CD14-positive monocyte (primary cell): Measurements from ENCODE around the gene CPA4. TPM values are rescaled to one million over a fixed set of nuclear protein-coding genes. Genes with fewer than 3 reads are reported as not detected.

Source experiments
- DNase-seq, 3 donors: peaks; one replicate each; pipeline ENCODE4 v3.0.0-alpha.2; 2011 to 2022
- H2AFZ ChIP-seq: 2 replicates; pipeline ENCODE4 v1.6.0; 2012; ENCODE audit warnings: mild to moderate bottlenecking, low read depth, low read length, inconsistent platforms; ENCODE audit not compliant: insufficient read depth, poor library complexity, severe bottlenecking
- H3K27ac ChIP-seq, 2 donors: 1 replicate in 1 of 2; 2 replicates in 1 of 2; pipeline ENCODE4 v1.5.1; 2012 to 2013; ENCODE audit warnings: low read length in 2 of 2, control low read depth in 1 of 2, inconsistent platforms in 1 of 2, low read depth in 1 of 2, mild to moderate bottlenecking in 1 of 2
- H3K27me3 ChIP-seq, 2 donors: one replicate each; pipeline versions ENCODE4 v1.6.0 to v1.6.1; 2011 to 2013; ENCODE audit warnings: low read length in 2 of 2; ENCODE audit not compliant: control insufficient read depth in 2 of 2, insufficient read depth in 2 of 2
- H3K36me3 ChIP-seq, 2 donors: replicated peaks in 1 of 2; 1 replicate in 1 of 2; 2 replicates in 1 of 2; pipeline versions ENCODE4 v1.5.1 to v1.6.1; 2012 to 2013; ENCODE audit warnings: low read length in 2 of 2, control low read depth in 1 of 2, inconsistent platforms in 1 of 2, mild to moderate bottlenecking in 1 of 2; ENCODE audit not compliant: insufficient read depth in 2 of 2, control insufficient read depth in 1 of 2
- H3K4me1 ChIP-seq, 2 donors: 1 replicate in 1 of 2; 2 replicates in 1 of 2; pipeline versions ENCODE4 v1.5.1 to v1.6.1; 2012 to 2013; ENCODE audit warnings: low read length in 2 of 2, control low read depth in 1 of 2, inconsistent platforms in 1 of 2, mild to moderate bottlenecking in 1 of 2, moderate library complexity in 1 of 2; ENCODE audit not compliant: insufficient read depth in 2 of 2, control insufficient read depth in 1 of 2
- H3K4me2 ChIP-seq: replicated peaks from 2 replicates; pipeline ENCODE3; 2012; ENCODE audit warnings: low read length, moderate library complexity, mild to moderate bottlenecking; ENCODE audit not compliant: poor library complexity, severe bottlenecking; ENCODE audit errors: extremely low read depth
- H3K4me3 ChIP-seq, 3 experiments: fragments of 200-600 bp in 1 of 3; sonication (generic) in 1 of 3; replicated peaks in 1 of 3; 1 replicate in 2 of 3; 2 replicates in 1 of 3; pipeline ENCODE4 v1.5.1; 2011 to 2013; ENCODE audit warnings: low read length in 3 of 3, mild to moderate bottlenecking in 3 of 3, control low read depth in 2 of 3, low read depth in 2 of 3, inconsistent platforms in 1 of 3, moderate library complexity in 1 of 3
- H3K79me2 ChIP-seq: 2 replicates; pipeline ENCODE4 v1.6.0; 2012; ENCODE audit warnings: mild to moderate bottlenecking, control low read depth, inconsistent platforms, low read length, moderate library complexity; ENCODE audit not compliant: insufficient read depth
- H3K9ac ChIP-seq: 2 replicates; pipeline ENCODE4 v1.6.0; 2017; ENCODE audit warnings: low read length, mild to moderate bottlenecking; ENCODE audit not compliant: insufficient read depth, poor library complexity, severe bottlenecking
- H3K9me3 ChIP-seq, 2 donors: replicated peaks in 1 of 2; 1 replicate in 1 of 2; 2 replicates in 1 of 2; pipeline versions ENCODE4 v1.5.1 to v1.6.1; 2012 to 2013; ENCODE audit warnings: low read length in 2 of 2, control low read depth in 1 of 2; ENCODE audit not compliant: control insufficient read depth in 1 of 2, insufficient read depth in 1 of 2
- H4K20me1 ChIP-seq: 2 replicates; pipeline ENCODE4 v1.6.0; 2012; ENCODE audit warnings: mild to moderate bottlenecking, low read length, control low read depth, moderate library complexity; ENCODE audit not compliant: insufficient read depth
- H3K27ac Mint-ChIP-seq, 7 donors: one replicate each; pipeline ENCODE4 v1.8.0; 2020; ENCODE audit warnings: mild to moderate bottlenecking in 7 of 7, mixed read lengths in 7 of 7, moderate library complexity in 6 of 7, inconsistent platforms in 2 of 7
- H3K27me3 Mint-ChIP-seq, 3 donors: one replicate each; pipeline ENCODE4 v1.8.0; 2021 to 2022; ENCODE audit warnings: low read depth in 3 of 3, mild to moderate bottlenecking in 3 of 3, mixed read lengths in 3 of 3, moderate library complexity in 3 of 3, inconsistent platforms in 1 of 3
- H3K36me3 Mint-ChIP-seq, 2 donors: one replicate each; pipeline ENCODE4 v1.8.0; 2020; ENCODE audit warnings: mixed read lengths in 2 of 2, inconsistent platforms in 1 of 2, mild to moderate bottlenecking in 1 of 2
- H3K4me1 Mint-ChIP-seq: one replicate; pipeline ENCODE4 v1.8.0; 2020; ENCODE audit warnings: mild to moderate bottlenecking, mixed read lengths
- H3K4me3 Mint-ChIP-seq, 2 donors: one replicate each; pipeline ENCODE4 v1.8.0; 2020; ENCODE audit warnings: mild to moderate bottlenecking in 2 of 2, mixed read lengths in 2 of 2, moderate library complexity in 1 of 2
- H3K9me3 Mint-ChIP-seq, 7 donors: one replicate each; pipeline ENCODE4 v1.8.0; 2020 to 2022; ENCODE audit warnings: mixed read lengths in 7 of 7, mild to moderate bottlenecking in 6 of 7, moderate library complexity in 6 of 7, inconsistent platforms in 2 of 7
- WGBS: methylation state at CpG from one replicate; pipeline ENCODE4 v1.1.5; 2013; ENCODE audit warnings: missing lambda C conversion rate; ENCODE audit not compliant: insufficient coverage; 5-methylcytosine and 5-hydroxymethylcytosine counted together
- intact Hi-C, 2 donors: fragments of 100-400 bp; cut with micrococcal nuclease; formaldehyde crosslinking; loops; one replicate each; pipeline versions ENCODE4 v1.15.0 to v1.15.1; 2023
- polyA plus RNA-seq, 3 donors: library from polyadenylated mRNA; depleted of rRNA in 1 of 3; unstranded in 2 of 3; stranded (reverse) in 1 of 3; fragments of 300-500 nt in 2 of 3; fragments of >200 nt in 1 of 3; fragmentation: Illumina TruSeq in 2 of 3; gene quantifications; 1 replicate in 2 of 3; 2 replicates in 1 of 3; pipeline ENCODE4 v1.2.3, GENCODE V29; 2012 to 2021
- TF ChIP-seq, protein P1 (sequence below): fragments of 200-600 bp; IDR thresholded peaks from one replicate; pipeline ENCODE4 v1.8.0; 2022; ENCODE audit warnings: antibody characterized with exemption, mild to moderate bottlenecking

The CPA4 gene
- polyA plus RNA-seq, 3 donors, result not detected

DNA sequence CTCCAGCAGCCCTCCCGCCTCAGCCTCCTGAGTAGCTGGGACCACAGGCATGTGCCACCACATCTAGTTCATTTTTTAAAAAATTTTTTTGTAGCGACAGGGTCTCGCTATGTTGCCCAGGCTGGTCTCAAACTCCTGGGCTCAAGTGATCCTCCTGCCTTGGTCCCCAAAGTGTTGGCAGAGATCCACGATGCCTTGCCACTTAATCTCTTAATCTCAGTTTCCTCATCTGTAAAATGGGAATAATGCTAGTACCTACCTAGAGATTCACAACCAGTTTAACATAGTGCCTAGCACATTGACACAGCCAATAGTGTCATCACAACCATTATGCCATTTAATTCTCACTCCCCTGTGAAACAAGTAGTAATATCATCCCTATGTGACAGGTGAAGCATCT is 4.8 kb upstream of the CPA4 start:
- H2AFZ ChIP-seq, result no peak overlapping the region
- Mint-ChIP-seq H3K9me3 (peaks cover 0 to 7% (median 2%) of the 10 kb centered on the region in 7 donors), H3K27me3 (peaks cover under 1 to 1% (median 1%) of the 10 kb centered on the region in 3 donors), H3K36me3 (no peaks in the 10 kb centered on the region), H3K4me1 (peaks cover 12% of the 10 kb centered on the region), H3K4me3 (no peak overlapping the region), H3K27ac (no peak overlapping the region)
- H4K20me1 ChIP-seq, result no peaks in the 10 kb centered on the region
- H3K4me1 ChIP-seq, result no peaks in the 10 kb centered on the region
- no peak overlapping the region for H3K27ac ChIP-seq
- no peaks in the 10 kb centered on the region for H3K27me3 ChIP-seq
- WGBS, result 85% methylated on average over 4 of the region's 4 CpGs
- no peak for DNase-seq
- H3K9ac ChIP-seq, result no peak overlapping the region
- TF ChIP-seq, protein P1, sequence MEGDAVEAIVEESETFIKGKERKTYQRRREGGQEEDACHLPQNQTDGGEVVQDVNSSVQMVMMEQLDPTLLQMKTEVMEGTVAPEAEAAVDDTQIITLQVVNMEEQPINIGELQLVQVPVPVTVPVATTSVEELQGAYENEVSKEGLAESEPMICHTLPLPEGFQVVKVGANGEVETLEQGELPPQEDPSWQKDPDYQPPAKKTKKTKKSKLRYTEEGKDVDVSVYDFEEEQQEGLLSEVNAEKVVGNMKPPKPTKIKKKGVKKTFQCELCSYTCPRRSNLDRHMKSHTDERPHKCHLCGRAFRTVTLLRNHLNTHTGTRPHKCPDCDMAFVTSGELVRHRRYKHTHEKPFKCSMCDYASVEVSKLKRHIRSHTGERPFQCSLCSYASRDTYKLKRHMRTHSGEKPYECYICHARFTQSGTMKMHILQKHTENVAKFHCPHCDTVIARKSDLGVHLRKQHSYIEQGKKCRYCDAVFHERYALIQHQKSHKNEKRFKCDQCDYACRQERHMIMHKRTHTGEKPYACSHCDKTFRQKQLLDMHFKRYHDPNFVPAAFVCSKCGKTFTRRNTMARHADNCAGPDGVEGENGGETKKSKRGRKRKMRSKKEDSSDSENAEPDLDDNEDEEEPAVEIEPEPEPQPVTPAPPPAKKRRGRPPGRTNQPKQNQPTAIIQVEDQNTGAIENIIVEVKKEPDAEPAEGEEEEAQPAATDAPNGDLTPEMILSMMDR, result no peak
- H3K4me2 ChIP-seq, result no peak overlapping the region
- H3K4me3 ChIP-seq, result no peak overlapping the region
- H3K9me3 ChIP-seq, result no peaks in the 10 kb centered on the region
- no peaks in the 10 kb centered on the region for H3K36me3 ChIP-seq
- H3K79me2 ChIP-seq, result no peaks in the 10 kb centered on the region
- intact Hi-C loops, result no loop called here

DNA sequence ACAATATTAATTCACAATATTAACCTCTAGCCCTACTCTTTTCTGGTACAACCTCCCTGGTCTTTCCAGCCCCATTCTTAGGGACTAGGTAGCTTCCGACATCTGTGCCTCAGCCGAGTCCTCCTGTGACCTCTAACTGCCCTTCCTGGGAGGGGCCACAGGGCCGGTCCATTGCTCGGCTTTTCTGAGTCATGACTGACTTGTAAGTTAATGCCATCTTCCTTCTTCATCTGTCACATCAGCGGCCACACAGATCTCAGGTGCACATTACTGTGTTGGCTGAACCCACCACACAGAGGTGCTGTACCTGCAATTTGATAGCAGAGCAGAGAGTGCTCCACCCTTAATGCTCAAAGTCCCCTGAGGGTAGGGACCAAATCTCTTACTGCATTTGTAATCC is 4.1 kb upstream of the CPA4 start:
- Histone ChIP-seq H3K27me3 (no peaks in the 10 kb centered on the region), H3K4me1 (no peaks in the 10 kb centered on the region), H3K9me3 (no peaks in the 10 kb centered on the region), H2AFZ (no peak overlapping the region), H4K20me1 (no peaks in the 10 kb centered on the region), H3K27ac (no peak overlapping the region), H3K4me3 (no peak overlapping the region), H3K79me2 (no peaks in the 10 kb centered on the region), H3K36me3 (no peaks in the 10 kb centered on the region), H3K4me2 (no peak overlapping the region), H3K9ac (no peak overlapping the region)
- peaks cover 0 to 7% (median 2%) of the 10 kb centered on the region in 7 donors for H3K9me3 Mint-ChIP-seq
- WGBS, result 61% methylated on average over 4 of the region's 5 CpGs
- no peak overlapping the region for H3K4me3 Mint-ChIP-seq
- H3K27me3 Mint-ChIP-seq, result peaks cover 1% of the 10 kb centered on the region in 3 donors
- H3K36me3 Mint-ChIP-seq, result no peaks in the 10 kb centered on the region
- H3K4me1 Mint-ChIP-seq, result peaks cover 11% of the 10 kb centered on the region
- intact Hi-C loops, result no loop called here
- TF ChIP-seq, protein P1, result no peak
- no peak for DNase-seq
- H3K27ac Mint-ChIP-seq, result no peak overlapping the region
